NCI-H2081 treated with DMSO at 0.1 percent for 48 hours (cell line): ENCODE results near the gene TMEM38A.
"Not testable (repeated sequence)": the region's sequence is repeated elsewhere in the genome, so short reads cannot be mapped to it uniquely, and the experiment has no call there.

Experiments used
- DNase-seq: peaks from one replicate; lab custom pipeline; 2025; lab: John Stamatoyannopoulos, UW

Gene TMEM38A

DNA sequence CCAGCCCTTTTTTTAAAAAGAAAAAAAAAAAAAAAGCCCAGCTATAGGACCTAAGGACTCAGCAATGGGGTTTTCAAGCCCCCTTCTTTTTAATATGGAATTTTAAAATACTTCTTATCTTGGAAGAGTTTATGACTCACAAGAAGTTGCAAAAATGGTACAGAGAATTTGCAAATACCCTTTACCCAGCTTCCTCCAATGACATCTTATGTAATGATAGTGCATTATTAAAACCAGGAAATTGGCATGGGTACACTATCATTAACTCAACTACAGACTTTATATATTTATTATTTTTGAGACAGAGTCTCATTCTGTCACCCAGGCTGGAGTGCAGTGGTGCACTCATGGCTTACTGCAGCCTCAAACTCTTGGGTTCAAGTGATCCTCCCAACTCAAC is 16.1 kb downstream of the TMEM38A start:
- no peak for DNase-seq

DNA sequence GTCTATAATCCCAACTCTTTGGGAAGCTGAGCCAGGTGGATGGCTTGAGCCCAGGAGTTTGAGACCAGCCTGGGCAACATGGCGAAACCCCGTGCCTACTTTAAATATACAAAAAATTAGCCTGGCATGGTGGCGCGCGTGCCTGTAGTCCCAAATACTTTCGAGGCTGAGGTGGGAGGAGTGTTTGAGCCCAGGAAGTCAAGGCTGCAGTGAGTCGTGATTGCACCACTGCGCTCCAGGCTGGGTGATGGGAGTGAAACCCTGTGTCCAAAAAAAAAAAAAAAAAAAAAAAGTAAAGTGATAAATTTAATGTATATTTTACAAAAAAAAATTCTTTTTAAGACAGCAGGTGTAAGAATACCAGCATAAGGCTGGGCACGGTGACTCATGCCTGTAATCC is 17.6 kb downstream of the TMEM38A start:
- DNase-seq = no peak

DNA sequence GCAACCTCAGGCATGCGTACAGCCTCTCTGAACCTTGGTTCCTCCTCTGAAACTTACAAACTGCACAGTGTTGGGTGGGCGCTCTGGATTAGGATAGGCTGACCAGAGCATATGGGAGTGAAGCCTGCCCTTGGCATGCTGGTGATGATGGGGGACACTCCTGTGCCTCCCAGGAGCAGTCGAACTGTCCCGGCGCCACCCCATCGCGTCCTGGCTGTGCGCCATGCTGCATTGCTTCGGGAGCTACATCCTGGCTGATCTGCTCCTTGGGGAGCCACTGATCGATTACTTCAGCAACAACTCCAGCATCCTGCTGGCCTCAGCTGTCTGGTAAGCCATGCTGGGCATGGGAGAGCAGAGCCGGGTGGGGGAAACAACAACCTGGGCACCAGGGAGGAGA is 18.9 kb downstream of the TMEM38A start:
- DNase-seq = no peak

DNA sequence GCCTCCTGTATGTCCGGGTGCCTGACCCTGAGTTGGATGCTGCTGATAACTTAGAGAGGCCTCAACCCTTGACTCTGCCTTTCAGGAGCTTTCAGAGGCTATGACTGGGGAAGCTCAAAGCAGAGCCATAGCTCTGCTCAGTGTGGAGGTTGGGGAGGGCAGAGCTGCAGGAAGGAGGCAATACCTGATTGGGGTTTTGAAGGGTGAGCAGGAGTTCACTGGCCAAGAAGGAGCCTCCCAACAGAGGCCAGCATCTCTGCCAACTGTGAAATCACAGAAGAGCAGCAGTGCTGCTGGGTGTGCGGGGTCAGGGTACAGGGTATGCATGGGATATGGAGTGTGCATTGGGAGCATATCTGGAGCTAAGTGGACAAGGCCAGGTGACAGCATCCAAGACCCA is 21.6 kb downstream of the TMEM38A start:
- DNase-seq = no peak

DNA sequence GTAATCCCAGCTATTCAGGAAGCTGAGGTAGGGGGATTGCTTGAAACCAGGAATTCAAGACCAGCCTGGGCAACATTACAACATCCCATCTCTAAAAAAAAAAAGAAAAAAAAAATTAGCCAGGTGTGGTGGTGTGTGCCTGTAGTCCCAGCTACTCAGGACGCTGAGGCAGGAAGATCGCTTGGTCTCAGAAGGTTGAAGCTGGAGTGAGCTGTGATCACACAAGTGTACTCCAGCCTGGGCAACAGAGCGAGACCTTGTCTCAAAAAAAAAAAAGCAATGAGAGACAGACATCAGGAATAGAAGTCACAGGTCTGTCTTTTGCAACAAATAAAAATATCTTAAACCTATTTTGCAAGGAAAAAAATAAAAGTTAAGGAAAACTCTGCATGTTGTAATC is 23.3 kb downstream of the TMEM38A start:
- DNase-seq = no peak

DNA sequence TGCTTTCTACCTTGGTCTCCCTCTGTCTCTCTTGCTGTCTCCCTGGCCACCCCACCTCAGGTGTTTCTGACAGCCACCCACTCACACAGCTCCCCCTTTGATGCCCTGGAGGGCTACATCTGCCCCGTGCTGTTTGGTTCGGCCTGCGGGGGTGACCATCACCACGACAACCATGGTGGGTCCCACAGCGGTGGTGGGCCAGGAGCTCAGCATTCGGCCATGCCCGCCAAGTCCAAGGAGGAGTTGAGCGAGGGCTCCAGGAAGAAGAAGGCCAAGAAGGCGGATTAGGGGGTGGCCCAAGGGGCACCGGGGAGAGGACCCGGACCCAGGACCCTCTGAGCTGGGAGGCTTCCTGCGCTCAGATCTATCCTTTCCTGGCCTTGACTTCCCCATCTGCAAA is 27.1 kb downstream of the TMEM38A start:
- DNase-seq = no peak

DNA sequence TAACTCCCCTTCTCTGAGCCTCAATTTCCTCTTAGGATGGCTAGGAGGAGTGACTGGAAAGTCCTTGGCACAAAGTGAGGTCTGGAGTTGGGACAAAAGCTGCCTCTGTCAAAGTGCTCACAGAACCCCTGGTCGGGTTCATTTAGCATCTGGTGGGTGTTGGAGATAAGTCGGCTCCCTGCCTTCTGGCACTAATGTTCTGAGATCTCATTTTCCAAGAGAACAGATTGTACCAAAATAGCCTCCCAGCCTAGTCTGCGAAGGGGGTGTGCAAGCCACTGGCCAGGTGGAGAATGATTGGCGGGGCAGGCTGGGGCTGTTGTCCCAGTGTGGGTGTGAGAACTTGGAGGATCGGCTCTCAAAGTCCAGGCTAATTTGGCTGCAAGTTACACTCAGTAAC is 38.0 kb downstream of the TMEM38A start:
- DNase-seq = no peak

DNA sequence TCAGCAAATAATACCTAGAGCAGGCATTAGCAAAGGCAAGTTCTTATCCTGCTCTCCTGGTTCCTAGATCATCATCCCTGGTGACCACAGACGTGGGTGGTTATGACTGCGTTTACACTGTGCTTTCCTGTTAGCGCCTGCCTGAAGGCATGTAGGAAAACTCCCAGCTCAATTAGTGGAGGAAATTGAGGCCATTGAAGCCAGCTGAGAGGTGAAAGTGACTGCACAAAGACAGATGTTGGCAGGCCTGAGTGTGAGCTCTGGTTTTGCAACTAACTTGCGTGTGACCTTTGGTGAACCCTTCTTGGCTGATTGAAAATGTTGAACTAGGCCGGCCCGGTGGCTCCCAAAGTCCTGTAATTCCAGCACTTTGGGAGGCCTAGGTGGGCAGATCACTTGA is 41.2 kb downstream of the TMEM38A start:
- no peak for DNase-seq

DNA sequence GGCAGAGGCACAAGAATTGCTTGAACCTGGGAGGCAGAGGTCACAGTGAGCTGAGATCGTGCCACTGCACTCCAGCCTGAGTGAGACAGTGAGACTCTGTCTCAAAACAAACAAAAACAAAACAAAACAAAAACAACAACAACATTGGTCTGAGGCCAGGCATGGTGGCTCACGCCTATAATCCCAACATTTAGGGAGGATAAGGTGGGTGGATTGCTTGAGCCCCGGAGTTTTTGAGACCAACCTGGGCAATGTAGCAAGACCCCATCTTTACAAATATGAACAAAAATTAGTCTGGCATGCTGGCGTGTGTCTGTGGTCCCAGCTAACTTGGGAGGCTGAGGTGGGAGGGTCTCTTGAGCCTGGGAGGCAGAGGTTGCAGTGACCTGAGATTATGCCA is 42.7 kb downstream of the TMEM38A start:
- no peak for DNase-seq

DNA sequence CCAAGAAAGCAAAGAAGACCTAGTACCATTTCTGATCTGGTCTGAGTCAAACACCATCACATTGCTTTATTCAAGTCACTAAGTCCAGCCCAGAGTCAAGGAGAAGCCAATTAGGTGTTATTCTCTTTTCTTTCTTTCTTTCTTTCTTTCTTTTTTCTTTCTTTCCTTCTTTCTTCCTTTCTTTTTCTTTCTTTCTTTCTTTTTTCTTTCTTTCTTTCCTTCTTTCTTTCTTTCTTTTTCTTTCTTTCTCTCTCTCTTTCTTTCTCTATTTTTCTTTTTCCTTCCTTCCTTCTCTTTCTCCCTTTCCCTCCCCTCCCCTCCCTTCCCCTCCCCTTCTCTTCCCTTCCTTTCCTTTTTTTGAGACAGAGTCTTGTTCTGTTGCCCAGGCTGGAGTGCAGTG is 49.9 kb downstream of the TMEM38A start:
- not testable (repeated sequence) for DNase-seq

DNA sequence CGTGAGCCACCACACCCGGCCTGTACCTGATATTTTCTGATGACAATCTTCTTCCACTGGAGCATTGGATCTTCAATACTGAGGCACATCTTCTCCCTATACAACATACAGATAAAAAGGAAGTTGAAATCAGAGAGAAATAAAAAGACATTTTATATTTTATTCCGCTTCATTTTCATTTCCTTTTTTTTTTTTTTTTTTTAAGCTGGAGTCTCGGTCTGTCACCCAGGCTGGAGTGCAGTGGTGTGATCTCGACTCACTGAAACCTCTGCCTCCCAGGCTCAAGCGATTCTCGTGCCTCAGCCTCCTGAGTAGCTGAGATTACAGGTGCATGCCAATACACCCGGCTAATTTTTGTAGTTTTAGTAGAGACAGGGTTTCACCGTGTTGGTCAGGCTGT is 51.4 kb downstream of the TMEM38A start:
- not testable (repeated sequence) for DNase-seq

DNA sequence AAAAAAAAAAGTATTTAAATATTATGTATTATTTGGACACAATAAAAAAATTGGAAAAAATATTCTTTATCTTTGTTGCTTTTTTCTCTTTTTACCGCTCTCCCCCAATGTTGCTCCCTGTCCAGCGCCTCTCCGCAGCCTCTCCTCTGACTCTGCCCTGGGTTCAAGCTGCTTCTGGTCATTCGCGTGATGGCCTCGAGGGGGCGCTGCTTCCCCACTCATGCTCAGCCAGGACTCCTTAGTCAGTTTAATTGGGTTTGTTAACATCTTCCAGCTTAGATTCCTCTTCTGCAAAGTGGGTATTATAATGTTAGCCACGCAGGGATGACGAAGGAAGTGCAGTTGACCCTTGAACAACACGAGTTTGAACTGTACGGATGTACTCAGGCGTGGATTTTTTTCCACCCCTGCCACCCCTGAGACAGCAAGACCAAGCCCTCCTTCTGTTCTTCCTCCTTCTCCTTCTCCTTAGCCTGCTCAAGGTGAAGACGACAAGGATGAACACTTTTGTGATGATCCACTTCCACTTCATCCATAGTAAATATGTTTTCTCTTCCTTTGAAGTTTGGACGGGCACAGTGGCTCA is 53.9 kb downstream of the TMEM38A start:
- DNase-seq = no peak

DNA sequence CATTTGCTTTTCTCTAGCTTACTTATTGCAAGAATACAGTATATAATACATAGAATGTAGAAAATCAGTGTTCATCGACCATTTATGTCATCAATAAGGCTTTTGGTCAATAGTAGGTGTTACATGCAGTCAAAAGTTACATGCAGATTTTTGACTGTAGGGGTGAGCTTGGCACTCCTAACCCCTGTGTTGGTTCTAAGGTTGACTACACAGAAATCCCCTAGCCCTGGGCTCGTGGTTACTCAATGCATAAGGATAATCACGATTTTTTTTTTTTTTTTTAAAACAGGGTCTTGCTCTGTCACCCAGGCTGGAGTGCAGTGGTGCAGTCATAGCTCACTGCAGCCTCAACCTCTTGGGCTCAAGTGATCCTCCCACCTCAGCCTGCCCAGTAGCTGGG is 54.7 kb downstream of the TMEM38A start:
- DNase-seq = no peak

DNA sequence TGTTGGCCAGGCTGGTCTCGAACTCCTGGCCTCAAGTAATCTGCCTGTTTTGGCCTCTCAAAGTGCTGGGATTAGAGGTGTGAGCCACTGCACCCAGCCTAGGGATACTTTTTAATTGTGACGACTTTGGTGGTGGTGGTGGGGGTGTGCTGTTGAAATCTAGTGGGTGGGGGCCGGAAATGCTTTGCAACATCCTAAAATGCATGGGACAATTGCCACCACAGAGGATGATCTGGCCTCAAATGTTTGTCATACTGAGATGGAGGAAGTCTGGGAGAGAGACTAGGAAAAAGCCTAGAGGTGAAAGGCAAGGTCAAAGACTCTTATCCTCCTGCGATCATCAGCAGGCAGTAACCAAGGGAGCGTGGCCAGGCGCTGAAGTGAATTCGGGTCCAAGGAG is 60.1 kb downstream of the TMEM38A start:
- DNase-seq = no peak

DNA sequence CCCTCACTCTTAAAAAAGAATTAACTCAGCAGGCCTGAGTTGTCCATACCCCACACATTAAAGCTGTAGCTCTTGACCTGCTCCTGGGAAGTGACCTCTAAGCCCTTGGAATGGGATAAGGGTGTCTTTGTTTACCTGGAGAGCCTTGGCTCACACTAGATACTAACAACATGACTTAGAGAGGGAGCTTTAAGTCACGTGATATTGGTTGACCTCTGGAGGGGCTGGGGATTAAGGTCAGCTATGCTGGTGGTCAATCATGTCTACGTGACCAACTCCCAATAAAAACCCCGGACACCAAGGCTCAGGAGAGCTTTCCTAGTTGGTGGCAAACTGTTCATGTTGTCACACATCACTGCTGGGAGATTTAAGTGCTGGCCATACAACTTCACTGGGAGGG is 61.7 kb downstream of the TMEM38A start:
- DNase-seq = no peak

DNA sequence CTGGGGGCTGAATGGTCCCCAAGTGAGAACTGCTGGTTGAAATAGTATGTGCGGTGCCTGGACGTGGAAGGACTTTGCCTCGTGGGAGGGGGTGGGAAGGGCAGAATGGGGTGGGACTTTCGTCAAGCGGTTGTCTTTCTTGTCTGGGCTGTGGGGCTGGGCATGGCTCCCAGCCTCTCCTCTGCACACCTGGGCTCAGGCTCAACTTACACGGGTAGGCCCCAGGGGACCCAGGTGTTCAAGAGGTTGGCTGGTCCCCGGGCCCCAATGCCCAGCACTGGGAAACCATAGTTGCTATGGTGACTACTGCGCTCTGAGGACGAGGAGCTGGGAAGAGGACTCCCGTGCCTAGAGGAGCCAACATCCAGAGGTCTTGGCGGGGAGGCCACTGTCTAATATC is 66.0 kb downstream of the TMEM38A start:
- no peak for DNase-seq

DNA sequence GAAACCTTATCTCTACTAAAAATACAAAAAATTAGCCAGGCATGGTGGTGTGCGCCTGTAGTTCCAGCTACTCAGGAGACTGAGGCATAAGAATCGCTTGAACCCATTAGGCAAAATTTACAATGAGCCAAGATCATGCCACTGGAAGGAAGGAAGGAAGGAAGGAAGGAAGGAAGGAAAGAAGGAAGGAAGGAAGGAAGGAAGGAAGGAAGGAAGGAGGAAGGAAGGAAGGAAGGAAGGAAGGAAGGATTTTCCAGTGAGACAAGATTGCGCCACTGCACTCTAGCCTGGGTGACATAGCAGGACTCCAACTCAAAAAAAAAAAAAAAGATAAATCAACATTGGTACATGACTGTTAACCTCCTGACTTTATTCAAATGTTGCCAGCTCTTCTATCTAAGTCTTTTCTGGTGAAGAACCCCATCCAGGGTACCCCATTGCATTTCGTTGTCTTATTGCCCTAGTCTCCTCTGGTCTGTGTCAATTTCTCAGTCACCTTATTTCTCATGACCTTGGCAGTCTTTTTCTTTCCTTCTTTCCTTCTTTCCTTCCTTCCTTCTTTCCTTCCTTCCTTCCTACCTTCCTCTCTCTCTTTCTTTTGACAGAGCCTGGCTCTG is 74.8 kb downstream of the TMEM38A start:
- not testable (repeated sequence) for DNase-seq

DNA sequence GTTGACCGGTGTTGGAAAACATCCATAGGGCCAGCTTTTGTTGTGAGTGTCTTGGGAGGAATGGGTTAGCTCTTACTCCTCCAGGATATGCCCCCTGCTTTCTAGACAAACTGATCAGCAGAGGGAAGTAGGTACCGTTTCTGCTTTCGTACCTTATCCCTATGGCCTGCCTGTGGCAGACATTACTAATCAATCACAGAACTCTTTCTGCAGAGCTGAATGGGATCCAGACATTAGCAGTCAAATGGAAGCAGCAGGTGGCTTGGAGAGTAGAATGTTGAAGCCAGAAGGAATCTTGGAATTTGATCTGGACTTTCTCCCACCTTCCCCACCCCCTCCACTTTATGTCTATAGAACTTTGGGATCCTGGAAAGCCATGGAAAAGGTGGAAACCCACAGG is 75.8 kb downstream of the TMEM38A start:
- no peak for DNase-seq

DNA sequence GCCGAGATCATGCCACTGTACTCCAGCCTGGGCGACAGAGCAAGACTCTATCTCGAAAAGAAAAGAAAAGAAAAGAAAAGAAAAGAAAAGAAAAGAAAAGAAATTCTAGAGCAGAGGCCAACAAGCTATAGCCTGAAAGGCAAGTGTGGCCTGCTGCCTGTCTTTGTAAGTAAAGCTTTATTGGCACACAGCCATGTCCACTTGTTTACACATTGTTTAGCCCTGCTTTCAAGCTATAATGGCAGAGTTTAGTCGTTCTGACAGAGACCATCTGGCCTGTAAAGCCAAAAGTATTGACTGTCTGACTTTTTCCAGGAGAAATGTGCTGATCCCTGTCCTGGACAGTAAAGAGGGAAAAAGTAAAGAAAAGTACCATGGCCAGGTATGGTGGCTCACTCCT is 77.0 kb downstream of the TMEM38A start:
- DNase-seq = peak; percentile 28

DNA sequence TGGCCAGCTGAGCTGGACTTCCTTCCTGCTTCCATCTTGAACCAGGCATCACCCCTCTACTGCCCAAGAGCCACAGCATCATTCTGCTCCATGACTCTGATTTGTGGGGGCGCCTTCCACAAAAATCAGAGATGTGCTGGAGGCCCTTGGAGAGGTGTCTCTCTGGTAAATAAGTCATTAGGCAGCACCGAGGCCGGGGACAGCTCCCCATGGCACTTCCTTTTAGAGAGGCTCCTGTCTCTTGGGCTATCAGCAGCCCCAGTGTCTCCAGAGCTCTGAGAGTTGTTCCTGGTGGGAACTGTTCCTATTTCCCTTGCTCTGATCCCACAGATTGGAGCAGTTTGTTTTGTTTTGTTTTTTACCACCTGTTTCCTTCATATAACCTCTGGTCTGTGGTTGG is 78.6 kb downstream of the TMEM38A start:
- DNase-seq = no peak
